Keratinocyte (primary cell): ENCODE measurements around the gene IFIT2. TPM values are rescaled to one million over a fixed set of nuclear protein-coding genes. Genes with fewer than 3 reads are reported as not detected.

ENCODE experiments used
- DNase-seq: peaks from one replicate; pipeline ENCODE4 v3.0.0-alpha.2; 2011; ENCODE audit warnings: low read depth, missing footprints, low spot score
- FAIRE-seq: peaks from 2 replicates; lab custom pipeline; 2011; peaks lifted over from hg19 to GRCh38; lab: Jason Lieb, UNC
- H2AFZ ChIP-seq: 2 replicates; pipeline ENCODE4 v1.6.0; 2012; ENCODE audit warnings: low read length, control low read depth, inconsistent platforms; ENCODE audit not compliant: control insufficient read depth
- H3K27ac ChIP-seq: 2 replicates; pipeline ENCODE4 v1.5.1; 2011; ENCODE audit warnings: low read length; ENCODE audit not compliant: control insufficient read depth, insufficient read depth
- H3K27me3 ChIP-seq: 3 replicates; pipeline ENCODE4 v1.6.0; 2011; ENCODE audit warnings: low read length; ENCODE audit not compliant: control insufficient read depth, insufficient read depth; ENCODE audit errors: extremely low read depth
- H3K36me3 ChIP-seq, 2 experiments: 2 replicates in 1 of 2; 3 replicates in 1 of 2; pipeline ENCODE4 v1.5.1; 2011; ENCODE audit warnings: low read length in 2 of 2, mild to moderate bottlenecking in 1 of 2; ENCODE audit not compliant: control insufficient read depth in 2 of 2, insufficient read depth in 2 of 2; ENCODE audit errors: extremely low read depth in 1 of 2
- H3K4me1 ChIP-seq: 3 replicates; pipeline ENCODE4 v1.5.1; 2011; ENCODE audit warnings: low read length; ENCODE audit not compliant: control insufficient read depth, insufficient read depth; ENCODE audit errors: extremely low read depth
- H3K4me2 ChIP-seq: 3 replicates; pipeline ENCODE4 v1.6.0; 2011; ENCODE audit warnings: low read depth, low read length; ENCODE audit not compliant: control insufficient read depth, insufficient read depth; ENCODE audit errors: extremely low read depth
- H3K4me3 ChIP-seq, 3 experiments: fragments of 200-600 bp in 1 of 3; sonication (generic) in 1 of 3; 2 replicates in 2 of 3; 3 replicates in 1 of 3; pipeline ENCODE4 v1.5.1; 2011 to 2016; ENCODE audit warnings: low read length in 3 of 3, mild to moderate bottlenecking in 3 of 3, control low read depth in 2 of 3, inconsistent platforms in 1 of 3, low read depth in 1 of 3, mixed read lengths in 1 of 3, mixed run types in 1 of 3, moderate library complexity in 1 of 3; ENCODE audit not compliant: control insufficient read depth in 2 of 3, insufficient read depth in 2 of 3; ENCODE audit errors: extremely low read depth in 1 of 3
- H3K79me2 ChIP-seq: 2 replicates; pipeline ENCODE4 v1.6.0; 2012; ENCODE audit warnings: low read length; ENCODE audit not compliant: control insufficient read depth, insufficient read depth
- H3K9ac ChIP-seq: 3 replicates; pipeline ENCODE4 v1.6.0; 2011; ENCODE audit warnings: low read length; ENCODE audit not compliant: control insufficient read depth, insufficient read depth; ENCODE audit errors: extremely low read depth
- H3K9me1 ChIP-seq: 3 replicates; pipeline ENCODE4 v1.6.0; 2011; ENCODE audit warnings: low read length; ENCODE audit not compliant: control insufficient read depth, insufficient read depth; ENCODE audit errors: extremely low read depth
- H3K9me3 ChIP-seq: 2 replicates; pipeline ENCODE4 v1.5.1; 2012; ENCODE audit warnings: low read depth, low read length; ENCODE audit not compliant: control insufficient read depth
- H4K20me1 ChIP-seq: 3 replicates; pipeline ENCODE4 v1.6.0; 2011; ENCODE audit warnings: low read length; ENCODE audit not compliant: control insufficient read depth, insufficient read depth; ENCODE audit errors: extremely low read depth
- EZH2 ChIP-seq: IDR thresholded peaks from one replicate; pipeline ENCODE4 v1.6.1; 2012; ENCODE audit warnings: inconsistent platforms, mild to moderate bottlenecking, low read length, moderate library complexity
- dilution Hi-C: fragments of 300-500 bp; cut with MboI; formaldehyde crosslinking; loops from one replicate; pipeline ENCODE4 v1.7.0; 2020; ENCODE audit warnings: low sequenced_read_pairs; ENCODE audit not compliant: extremely low pct_ligation_motif_present
- polyA plus RNA-seq, 5 experiments: library from polyadenylated mRNA; depleted of rRNA in 3 of 5; stranded (reverse) in 3 of 5; stranded (forward) in 1 of 5; unstranded in 1 of 5; fragments of >200 nt; gene quantifications; 1 replicate in 1 of 5; 2 replicates in 3 of 5; 3 replicates in 1 of 5; pipeline versions ENCODE4 v1.2.1 to v1.2.3, GENCODE V29; 2011 to 2012; ENCODE audit warnings: missing spikeins in 2 of 5, low read depth in 1 of 5, low replicate concordance in 1 of 5
- TF ChIP-seq, protein P1 (sequence below), 3 experiments: IDR thresholded peaks in 1 of 3; conservative IDR thresholded peaks in 1 of 3; optimal IDR thresholded peaks in 1 of 3; 2 replicates in 2 of 3; 3 replicates in 1 of 3; pipeline versions ENCODE3 to v1.5.1; 2011; ENCODE audit warnings: low read length in 3 of 3, mild to moderate bottlenecking in 3 of 3, moderate library complexity in 2 of 3, control low read depth in 1 of 3, inconsistent platforms in 1 of 3; ENCODE audit not compliant: insufficient read depth in 2 of 3; ENCODE audit errors: extremely low read depth in 1 of 3

IFIT2 gene
- polyA plus RNA-seq, 1 donor (not counting 4 experiments of a cell fraction or from before 2014, with no cell fraction given): 3.9 TPM

DNA sequence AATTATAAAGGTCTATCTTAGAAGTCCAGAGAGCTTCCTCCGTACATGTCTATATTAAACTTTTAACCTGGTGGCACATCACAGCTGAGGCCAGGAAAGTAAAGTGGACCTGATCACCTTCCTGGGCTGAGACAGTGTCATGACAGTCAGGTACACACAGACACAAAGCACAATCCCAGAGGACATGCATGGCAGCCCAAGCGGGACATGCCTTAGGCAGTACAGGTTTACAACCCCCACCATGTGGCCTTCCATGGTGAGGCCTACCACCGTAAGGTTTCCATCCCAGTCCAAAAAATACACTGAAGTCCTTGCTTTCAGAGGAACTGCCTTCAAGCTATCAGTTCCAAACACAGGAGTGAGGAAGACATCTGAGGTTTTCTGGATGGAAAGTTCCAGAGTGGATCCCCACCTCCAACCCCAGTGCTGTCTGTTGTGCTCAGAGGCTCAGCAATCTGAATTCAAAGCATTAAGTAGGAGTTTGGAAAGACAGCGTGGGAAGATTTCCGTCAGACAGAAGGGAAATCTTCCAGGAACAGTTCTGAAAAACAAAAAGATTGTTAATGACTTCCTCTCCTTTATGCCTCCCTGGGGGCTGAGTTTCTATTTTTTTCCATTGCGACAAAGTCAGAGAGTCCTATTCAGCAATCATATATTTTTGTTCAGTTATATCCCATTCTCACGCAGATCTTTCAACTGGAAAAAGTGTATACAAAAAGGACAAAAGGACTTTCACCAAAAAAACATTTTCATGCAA, 46.0 kb downstream of the IFIT2 start:
- Histone ChIP-seq H3K9me1 (no peaks in the 10 kb centered on the region), H3K79me2 (no peaks in the 10 kb centered on the region), H3K9ac (no peak overlapping the region), H3K9me3 (no peaks in the 10 kb centered on the region), H3K36me3 (no peaks in the 10 kb centered on the region), H2AFZ (no peak overlapping the region), H3K4me2 (no peak overlapping the region), H3K4me3 (no peak overlapping the region), H3K27ac (no peak overlapping the region), H4K20me1 (no peaks in the 10 kb centered on the region), H3K4me1 (peaks cover 23% of the 10 kb centered on the region), H3K27me3 (no peaks in the 10 kb centered on the region)
- TF ChIP-seq EZH2: no peak
- TF ChIP-seq, protein P1, sequence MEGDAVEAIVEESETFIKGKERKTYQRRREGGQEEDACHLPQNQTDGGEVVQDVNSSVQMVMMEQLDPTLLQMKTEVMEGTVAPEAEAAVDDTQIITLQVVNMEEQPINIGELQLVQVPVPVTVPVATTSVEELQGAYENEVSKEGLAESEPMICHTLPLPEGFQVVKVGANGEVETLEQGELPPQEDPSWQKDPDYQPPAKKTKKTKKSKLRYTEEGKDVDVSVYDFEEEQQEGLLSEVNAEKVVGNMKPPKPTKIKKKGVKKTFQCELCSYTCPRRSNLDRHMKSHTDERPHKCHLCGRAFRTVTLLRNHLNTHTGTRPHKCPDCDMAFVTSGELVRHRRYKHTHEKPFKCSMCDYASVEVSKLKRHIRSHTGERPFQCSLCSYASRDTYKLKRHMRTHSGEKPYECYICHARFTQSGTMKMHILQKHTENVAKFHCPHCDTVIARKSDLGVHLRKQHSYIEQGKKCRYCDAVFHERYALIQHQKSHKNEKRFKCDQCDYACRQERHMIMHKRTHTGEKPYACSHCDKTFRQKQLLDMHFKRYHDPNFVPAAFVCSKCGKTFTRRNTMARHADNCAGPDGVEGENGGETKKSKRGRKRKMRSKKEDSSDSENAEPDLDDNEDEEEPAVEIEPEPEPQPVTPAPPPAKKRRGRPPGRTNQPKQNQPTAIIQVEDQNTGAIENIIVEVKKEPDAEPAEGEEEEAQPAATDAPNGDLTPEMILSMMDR (optimal IDR thresholded peaks at IDR 0.05 in 1 of 3, IDR thresholded peaks at IDR 0.05 in 1 of 3, conservative IDR thresholded peaks at IDR 0.05 in 1 of 3; ENCODE audit: extremely low read depth in 1 of 3, insufficient read depth in 2 of 3, low read length in 3 of 3): no peak
- FAIRE-seq (no peak), DNase-seq (no peak)
- dilution Hi-C loops: no loop called here

DNA sequence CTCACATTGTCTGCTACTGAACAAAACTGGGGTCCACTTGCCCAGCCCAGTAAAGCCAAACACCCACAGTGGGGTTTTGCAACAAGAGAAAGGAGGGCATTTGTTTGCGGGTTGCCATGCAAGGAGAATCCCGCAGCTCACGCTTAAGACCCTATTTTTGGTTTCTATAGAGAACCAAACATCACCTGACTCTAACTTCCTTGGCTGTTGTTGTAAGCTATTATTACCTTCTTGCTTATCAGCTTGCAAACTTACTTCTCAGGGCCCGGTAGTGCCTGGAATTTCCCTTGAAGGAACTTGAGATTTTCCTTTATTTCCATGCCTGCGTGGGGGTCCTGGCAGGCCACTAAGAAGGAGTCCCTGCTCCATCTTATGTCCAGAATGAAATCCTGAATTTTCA, 46.6 kb downstream of the IFIT2 start:
- DNase-seq (no peak), FAIRE-seq (no peak)
- Histone ChIP-seq H3K9me3 (no peaks in the 10 kb centered on the region), H3K27me3 (no peaks in the 10 kb centered on the region), H4K20me1 (no peaks in the 10 kb centered on the region), H3K4me3 (no peak overlapping the region), H2AFZ (no peak overlapping the region), H3K9me1 (no peaks in the 10 kb centered on the region), H3K4me2 (no peak overlapping the region), H3K4me1 (peaks cover 27% of the 10 kb centered on the region), H3K9ac (no peak overlapping the region), H3K36me3 (no peaks in the 10 kb centered on the region), H3K79me2 (no peaks in the 10 kb centered on the region), H3K27ac (no peak overlapping the region)
- no peak for TF ChIP-seq EZH2
- TF ChIP-seq, protein P1 (optimal IDR thresholded peaks at IDR 0.05 in 1 of 3, IDR thresholded peaks at IDR 0.05 in 1 of 3, conservative IDR thresholded peaks at IDR 0.05 in 1 of 3; ENCODE audit: extremely low read depth in 1 of 3, insufficient read depth in 2 of 3, low read length in 3 of 3): no peak
- dilution Hi-C loops: no loop called here
